ENCODE results near the gene FSTL5. TPM values are rescaled to one million over a fixed set of nuclear protein-coding genes. Genes with fewer than 3 reads are reported as not detected.

Gene FSTL5
- polyA plus RNA-seq, 3 donors: not detected

DNA sequence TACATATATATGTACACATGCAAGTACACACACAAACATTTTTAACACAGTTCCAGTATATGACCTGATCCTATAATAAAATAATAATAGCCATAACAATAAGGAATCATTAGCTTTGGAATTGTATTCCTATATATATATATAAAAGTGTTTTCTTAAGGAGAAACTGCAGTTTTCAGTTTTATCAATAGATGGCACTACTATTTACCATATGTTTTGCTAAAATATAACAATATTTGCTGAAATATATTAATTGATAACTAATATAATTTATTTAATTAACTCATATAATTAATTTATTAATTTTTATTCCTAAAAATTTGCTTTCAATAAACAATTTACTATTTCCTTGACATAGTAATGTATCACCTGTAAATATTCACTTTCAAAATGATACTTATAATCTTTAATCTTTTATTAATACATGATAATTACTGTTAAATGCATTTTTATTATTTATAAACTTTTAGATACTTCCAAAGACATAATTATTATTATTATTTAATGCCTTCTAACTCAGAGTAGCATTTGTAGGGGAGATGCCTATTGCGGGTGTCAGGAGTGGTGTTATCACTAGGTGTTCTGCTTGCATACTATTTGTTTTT is 599.5 kb downstream of the FSTL5 start:
- no peaks in the 10 kb centered on the region for H3K27me3 Mint-ChIP-seq (ENCODE audit: low read depth in 3 of 3)
- Histone ChIP-seq H3K27me3 (ENCODE audit: control insufficient read depth in 2 of 2, insufficient read depth in 2 of 2, low read length in 2 of 2) (no peaks in the 10 kb centered on the region), H3K79me2 (ENCODE audit: insufficient read depth, low read length) (no peaks in the 10 kb centered on the region), H3K4me3 (replicated peaks in 1 of 3; ENCODE audit: low read depth in 2 of 3, low read length in 3 of 3) (no peak overlapping the region), H3K4me1 (ENCODE audit: control insufficient read depth in 1 of 2, insufficient read depth in 2 of 2, low read length in 2 of 2) (peaks cover 0 to 5% of the 10 kb centered on the region in 2 donors), H3K27ac (ENCODE audit: low read depth in 1 of 2, low read length in 2 of 2) (no peak overlapping the region), H4K20me1 (ENCODE audit: insufficient read depth, low read length) (no peaks in the 10 kb centered on the region), H2AFZ (ENCODE audit: insufficient read depth, low read depth, low read length, poor library complexity, severe bottlenecking) (no peak overlapping the region), H3K9me3 (replicated peaks in 1 of 2; ENCODE audit: control insufficient read depth in 1 of 2, insufficient read depth in 1 of 2, low read length in 2 of 2) (no peaks in the 10 kb centered on the region), H3K9ac (ENCODE audit: insufficient read depth, low read length, poor library complexity, severe bottlenecking) (no peak overlapping the region), H3K4me2 (replicated peaks; ENCODE audit: extremely low read depth, low read length, poor library complexity, severe bottlenecking) (no peak overlapping the region), H3K36me3 (replicated peaks in 1 of 2; ENCODE audit: control insufficient read depth in 1 of 2, insufficient read depth in 2 of 2, low read length in 2 of 2) (no peaks in the 10 kb centered on the region)
- H3K4me3 Mint-ChIP-seq: no peak overlapping the region
- H3K9me3 Mint-ChIP-seq: no peaks in the 10 kb centered on the region
- H3K27ac Mint-ChIP-seq: no peak overlapping the region
- no peaks in the 10 kb centered on the region for H3K36me3 Mint-ChIP-seq
- TF ChIP-seq, protein P1, sequence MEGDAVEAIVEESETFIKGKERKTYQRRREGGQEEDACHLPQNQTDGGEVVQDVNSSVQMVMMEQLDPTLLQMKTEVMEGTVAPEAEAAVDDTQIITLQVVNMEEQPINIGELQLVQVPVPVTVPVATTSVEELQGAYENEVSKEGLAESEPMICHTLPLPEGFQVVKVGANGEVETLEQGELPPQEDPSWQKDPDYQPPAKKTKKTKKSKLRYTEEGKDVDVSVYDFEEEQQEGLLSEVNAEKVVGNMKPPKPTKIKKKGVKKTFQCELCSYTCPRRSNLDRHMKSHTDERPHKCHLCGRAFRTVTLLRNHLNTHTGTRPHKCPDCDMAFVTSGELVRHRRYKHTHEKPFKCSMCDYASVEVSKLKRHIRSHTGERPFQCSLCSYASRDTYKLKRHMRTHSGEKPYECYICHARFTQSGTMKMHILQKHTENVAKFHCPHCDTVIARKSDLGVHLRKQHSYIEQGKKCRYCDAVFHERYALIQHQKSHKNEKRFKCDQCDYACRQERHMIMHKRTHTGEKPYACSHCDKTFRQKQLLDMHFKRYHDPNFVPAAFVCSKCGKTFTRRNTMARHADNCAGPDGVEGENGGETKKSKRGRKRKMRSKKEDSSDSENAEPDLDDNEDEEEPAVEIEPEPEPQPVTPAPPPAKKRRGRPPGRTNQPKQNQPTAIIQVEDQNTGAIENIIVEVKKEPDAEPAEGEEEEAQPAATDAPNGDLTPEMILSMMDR (IDR thresholded peaks at IDR 0.05): peak; percentile 69
- H3K4me1 Mint-ChIP-seq: peaks cover 4% of the 10 kb centered on the region
- peak in 1 of 3 donors; percentile 9 for DNase-seq
- WGBS (ENCODE audit: insufficient coverage): no CpG with 5 or more reads among the region's 1 CpG
- intact Hi-C loops (cut with micrococcal nuclease): no loop called here

DNA sequence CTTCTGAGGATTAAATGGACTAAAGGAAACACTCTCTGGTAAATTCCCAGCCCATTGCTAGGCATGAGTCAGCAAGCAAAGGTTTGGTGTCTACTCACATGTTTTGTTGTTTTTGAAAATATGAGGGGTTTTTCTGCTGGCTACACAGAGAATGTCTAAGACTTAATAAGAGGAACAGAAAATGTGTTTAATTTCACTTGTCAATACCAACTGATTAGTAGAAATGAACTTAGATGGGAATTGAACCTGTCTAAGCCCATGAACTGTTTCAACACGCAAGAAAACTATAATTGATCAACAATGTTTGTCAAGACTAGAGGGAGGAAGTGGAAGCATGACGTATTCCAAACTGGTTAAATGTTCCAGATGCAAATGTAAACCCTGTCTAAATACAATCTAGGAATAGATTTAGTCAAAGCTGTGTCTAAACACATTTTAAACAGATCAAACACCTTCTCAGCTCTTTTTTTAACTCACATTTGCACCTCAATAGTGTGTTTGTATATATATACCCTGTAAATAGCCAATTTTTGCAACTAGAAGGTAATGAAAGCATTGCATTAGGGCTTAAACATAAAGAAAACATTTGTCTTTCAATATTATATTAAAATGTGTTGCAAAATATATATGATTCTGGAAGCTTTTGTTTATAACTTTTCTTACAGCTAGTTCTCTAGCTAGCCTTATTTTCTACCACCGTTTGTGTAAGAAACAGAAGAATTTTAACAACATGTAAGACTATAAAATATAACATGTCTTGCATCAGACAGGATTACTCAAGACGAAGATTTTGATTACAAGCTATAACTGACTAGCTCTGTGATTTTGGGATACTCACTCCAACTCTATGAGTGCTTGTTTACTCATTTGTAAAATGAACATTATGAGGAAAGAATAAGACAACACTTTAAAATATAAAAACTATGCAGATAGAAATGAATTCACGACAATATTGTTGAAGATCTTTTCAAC is 607.8 kb downstream of the FSTL5 start:
- no peak overlapping the region for H2AFZ ChIP-seq (ENCODE audit: insufficient read depth, low read depth, low read length, poor library complexity, severe bottlenecking)
- intact Hi-C loops (cut with micrococcal nuclease): no loop called here
- TF ChIP-seq, protein P1 (IDR thresholded peaks at IDR 0.05): no peak

More for the DNA sequence above, 607.8 kb downstream of the FSTL5 start:
- peaks cover 0 to 4% (median 0%) of the 10 kb centered on the region in 7 donors for H3K9me3 Mint-ChIP-seq
- no peak overlapping the region for H3K4me3 Mint-ChIP-seq
- no peak overlapping the region for H3K27ac Mint-ChIP-seq
- Histone ChIP-seq H3K9ac (ENCODE audit: insufficient read depth, low read length, poor library complexity, severe bottlenecking) (no peak overlapping the region), H3K79me2 (ENCODE audit: insufficient read depth, low read length) (no peaks in the 10 kb centered on the region), H3K9me3 (replicated peaks in 1 of 2; ENCODE audit: control insufficient read depth in 1 of 2, insufficient read depth in 1 of 2, low read length in 2 of 2) (no peaks in the 10 kb centered on the region), H3K4me3 (replicated peaks in 1 of 3; ENCODE audit: low read depth in 2 of 3, low read length in 3 of 3) (no peak overlapping the region), H3K36me3 (replicated peaks in 1 of 2; ENCODE audit: control insufficient read depth in 1 of 2, insufficient read depth in 2 of 2, low read length in 2 of 2) (no peaks in the 10 kb centered on the region), H3K4me1 (ENCODE audit: control insufficient read depth in 1 of 2, insufficient read depth in 2 of 2, low read length in 2 of 2) (peaks cover 0 to 6% of the 10 kb centered on the region in 2 donors), H4K20me1 (ENCODE audit: insufficient read depth, low read length) (no peaks in the 10 kb centered on the region), H3K27ac (ENCODE audit: low read depth in 1 of 2, low read length in 2 of 2) (no peak overlapping the region), H3K27me3 (ENCODE audit: control insufficient read depth in 2 of 2, insufficient read depth in 2 of 2, low read length in 2 of 2) (no peaks in the 10 kb centered on the region), H3K4me2 (replicated peaks; ENCODE audit: extremely low read depth, low read length, poor library complexity, severe bottlenecking) (no peak overlapping the region)
- H3K36me3 Mint-ChIP-seq: no peaks in the 10 kb centered on the region
- DNase-seq: peak in 1 of 3 donors; percentile 39
- peaks cover 11% of the 10 kb centered on the region for H3K4me1 Mint-ChIP-seq
- no peaks in the 10 kb centered on the region for H3K27me3 Mint-ChIP-seq (ENCODE audit: low read depth in 3 of 3)
- WGBS (ENCODE audit: insufficient coverage): no CpG with 5 or more reads among the region's 5 CpGs
